NCI-H82 treated with DMSO at 0.1 percent for 48 hours (cell line): ENCODE data around the gene NUP214.
"Not testable (repeated sequence)": the region's sequence is repeated elsewhere in the genome, so short reads cannot be mapped to it uniquely, and the experiment has no call there.

ENCODE experiments used
- DNase-seq: peaks from one replicate; lab custom pipeline; 2025; ENCODE audit not compliant: unreplicated experiment; lab: John Stamatoyannopoulos, UW

Gene NUP214

DNA sequence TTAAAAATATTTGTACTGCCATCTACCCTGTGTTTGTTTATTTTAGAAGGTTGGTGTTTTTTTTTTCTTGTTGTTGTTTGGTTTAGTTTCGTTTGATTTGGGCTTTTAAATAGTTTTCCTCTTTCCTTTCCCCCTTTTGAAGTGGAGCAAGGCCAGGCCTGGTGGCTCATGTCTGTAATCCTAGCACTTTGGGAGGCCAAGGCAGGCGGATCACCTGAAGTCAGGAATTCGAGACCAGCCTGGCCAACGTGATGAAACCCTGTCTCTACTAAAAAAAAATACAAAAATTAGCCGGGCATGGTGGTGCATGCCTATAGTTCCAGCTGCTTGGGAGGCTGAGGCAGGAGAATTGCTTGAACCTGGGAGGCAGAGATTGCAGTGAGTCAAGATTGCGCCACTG lies 65.6 kb downstream of the NUP214 start:
- DNase-seq, result not testable (repeated sequence)

DNA sequence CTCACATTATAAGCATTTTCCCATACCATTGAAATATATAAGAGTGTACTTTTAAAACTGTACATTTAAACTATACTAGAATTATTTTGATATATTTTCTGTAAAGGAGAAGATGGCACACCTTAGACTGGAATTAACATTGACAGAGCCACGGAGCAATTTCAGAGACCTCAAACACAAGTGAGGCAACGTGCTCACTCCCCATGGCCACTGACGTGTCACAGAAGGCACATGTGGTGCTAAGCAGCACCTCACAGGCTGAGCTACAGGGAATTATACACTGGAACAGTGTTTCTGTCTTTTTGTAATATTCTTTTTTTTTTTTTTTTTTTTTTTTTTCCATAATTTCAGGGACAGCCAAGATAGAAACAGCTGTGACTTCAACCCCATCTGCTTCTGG lies 66.5 kb downstream of the NUP214 start:
- DNase-seq, result no peak

DNA sequence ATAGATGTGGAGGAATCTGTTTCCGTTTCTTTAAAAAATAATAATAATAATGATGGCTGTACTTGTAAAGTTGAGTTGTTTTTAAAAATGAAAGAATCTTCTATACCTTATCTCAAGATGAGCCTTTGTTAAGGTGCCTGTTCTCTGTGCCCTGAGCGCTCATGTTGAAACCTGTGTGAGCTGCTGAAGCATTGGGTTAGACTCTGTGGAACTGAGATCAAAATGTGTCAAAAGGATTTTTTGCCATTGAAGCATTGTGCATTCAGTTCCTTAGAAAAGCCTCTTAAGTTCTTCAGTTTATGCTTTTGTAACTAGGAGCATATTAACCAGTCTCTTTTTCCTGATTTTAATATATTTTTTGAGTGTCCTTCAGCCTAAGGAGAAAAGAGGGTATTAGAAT lies 67.7 kb downstream of the NUP214 start:
- DNase-seq, result no peak

DNA sequence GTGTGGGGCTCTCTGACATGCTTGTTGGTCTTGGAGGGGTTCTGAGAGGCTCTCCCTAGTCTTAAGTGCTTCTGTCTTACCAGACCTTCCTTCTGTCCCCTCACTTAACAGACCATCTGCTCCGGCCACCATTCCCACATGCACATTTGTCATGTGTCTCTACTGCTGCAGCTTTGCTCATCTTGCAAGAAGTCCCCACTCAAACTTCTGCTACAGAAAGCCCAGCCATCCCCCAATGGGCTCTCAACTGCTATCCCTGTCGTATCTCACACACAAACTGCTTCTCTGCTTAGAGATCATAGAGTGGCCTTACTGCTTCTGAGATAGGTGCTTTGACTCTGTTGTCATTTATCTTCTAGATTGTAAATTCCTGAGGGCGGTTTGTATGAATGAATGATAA lies 69.4 kb downstream of the NUP214 start:
- no peak for DNase-seq

DNA sequence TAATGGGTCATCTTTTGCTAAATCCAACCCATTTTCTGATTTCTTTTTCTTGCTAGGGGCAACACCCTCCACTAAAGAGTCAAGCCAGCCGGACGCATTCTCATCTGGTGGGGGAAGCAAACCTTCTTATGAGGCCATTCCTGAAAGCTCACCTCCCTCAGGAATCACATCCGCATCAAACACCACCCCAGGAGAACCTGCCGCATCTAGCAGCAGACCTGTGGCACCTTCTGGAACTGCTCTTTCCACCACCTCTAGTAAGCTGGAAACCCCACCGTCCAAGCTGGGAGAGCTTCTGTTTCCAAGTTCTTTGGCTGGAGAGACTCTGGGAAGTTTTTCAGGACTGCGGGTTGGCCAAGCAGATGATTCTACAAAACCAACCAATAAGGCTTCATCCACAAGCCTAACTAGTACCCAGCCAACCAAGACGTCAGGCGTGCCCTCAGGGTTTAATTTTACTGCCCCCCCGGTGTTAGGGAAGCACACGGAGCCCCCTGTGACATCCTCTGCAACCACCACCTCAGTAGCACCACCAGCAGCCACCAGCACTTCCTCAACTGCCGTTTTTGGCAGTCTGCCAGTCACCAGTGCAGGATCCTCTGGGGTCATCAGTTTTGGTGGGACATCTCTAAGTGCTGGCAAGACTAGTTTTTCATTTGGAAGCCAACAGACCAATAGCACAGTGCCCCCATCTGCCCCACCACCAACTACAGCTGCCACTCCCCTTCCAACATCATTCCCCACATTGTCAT lies 72.0 kb downstream of the NUP214 start:
- DNase-seq, result no peak

DNA sequence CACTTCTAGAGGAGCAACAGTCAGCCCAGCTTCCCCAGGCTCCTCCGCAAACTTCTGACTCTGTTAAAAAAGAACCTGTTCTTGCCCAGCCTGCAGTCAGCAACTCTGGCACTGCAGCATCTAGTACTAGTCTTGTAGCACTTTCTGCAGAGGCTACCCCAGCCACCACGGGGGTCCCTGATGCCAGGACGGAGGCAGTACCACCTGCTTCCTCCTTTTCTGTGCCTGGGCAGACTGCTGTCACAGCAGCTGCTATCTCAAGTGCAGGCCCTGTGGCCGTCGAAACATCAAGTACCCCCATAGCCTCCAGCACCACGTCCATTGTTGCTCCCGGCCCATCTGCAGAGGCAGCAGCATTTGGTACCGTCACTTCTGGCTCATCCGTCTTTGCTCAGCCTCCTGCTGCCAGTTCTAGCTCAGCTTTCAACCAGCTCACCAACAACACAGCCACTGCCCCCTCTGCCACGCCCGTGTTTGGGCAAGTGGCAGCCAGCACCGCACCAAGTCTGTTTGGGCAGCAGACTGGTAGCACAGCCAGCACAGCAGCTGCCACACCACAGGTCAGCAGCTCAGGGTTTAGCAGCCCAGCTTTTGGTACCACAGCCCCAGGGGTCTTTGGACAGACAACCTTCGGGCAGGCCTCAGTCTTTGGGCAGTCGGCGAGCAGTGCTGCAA lies 72.8 kb downstream of the NUP214 start:
- DNase-seq, result no peak

DNA sequence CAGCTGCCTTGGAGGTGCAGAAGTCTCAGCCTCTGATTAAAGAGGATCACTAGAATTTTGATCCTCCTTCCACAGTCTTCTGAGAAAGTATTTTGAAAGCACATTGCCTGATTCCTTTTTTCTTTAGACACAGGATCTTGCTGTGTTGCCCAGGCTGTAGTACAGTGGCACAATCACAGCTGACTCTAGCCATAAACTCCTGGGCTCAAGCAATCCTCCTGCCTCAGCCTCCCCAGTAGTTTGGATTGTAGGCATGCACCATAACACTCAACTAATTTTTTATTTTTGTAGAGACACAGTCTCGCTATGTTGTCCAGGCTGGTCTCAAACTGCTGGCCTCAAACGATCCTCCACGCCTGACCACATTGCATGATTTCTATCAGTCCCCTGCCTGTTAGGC lies 76.5 kb downstream of the NUP214 start:
- no peak for DNase-seq

DNA sequence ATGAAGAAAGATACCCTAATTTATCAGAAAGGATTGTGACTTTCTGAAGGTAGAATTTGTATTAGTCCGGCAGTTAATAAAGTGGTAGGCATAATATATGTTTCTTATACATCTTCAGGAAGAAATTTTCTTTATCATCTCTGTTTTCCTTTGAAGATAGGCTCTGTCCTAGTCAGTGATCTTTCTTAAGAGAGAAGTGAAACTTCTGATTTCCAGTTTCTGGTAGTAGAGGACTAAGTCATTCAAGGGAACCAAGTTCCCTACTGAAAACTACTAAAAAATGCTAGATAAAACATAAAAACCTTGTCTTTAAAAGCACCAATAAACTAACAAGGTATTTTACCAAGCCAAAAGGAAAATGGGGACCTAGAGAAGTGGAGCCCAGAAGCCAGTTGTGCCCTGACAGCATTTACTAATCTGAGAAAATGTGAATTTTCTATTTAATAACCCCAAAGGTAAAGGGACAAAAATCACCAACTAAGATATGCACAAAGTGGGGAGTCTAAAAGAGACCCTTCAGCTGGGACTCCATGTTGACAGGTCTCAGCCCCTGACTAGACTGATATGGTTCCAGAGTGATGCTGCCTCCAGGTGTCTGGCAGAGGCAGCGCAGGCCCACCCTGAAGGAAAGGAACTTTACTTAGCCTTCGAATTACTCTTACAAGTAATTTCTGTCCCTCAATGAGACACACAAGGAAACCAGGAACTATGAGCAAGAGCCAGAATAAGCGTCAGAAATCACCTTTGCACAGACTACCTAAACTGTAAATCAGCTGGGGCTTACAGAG lies 78.2 kb downstream of the NUP214 start:
- DNase-seq, result no peak

DNA sequence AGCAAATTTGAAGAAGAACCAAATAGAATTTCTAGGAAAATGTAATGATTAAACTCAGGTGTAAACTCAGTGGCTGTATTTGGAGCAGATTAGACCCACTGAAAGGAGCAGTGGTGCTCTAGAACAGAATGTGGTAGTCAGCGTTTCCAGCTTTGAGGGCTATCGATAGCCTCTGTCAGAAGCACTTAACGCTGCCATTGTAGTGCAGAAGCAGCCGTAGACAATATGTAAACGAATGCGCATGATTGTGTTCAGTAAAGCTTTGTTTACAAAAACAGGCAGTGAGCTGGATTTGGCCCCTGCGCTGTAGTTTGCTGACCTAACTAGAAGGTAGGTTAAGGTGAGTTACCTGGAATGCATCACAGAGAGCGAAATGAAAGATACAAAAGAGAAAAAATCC lies 78.9 kb downstream of the NUP214 start:
- DNase-seq, result no peak

DNA sequence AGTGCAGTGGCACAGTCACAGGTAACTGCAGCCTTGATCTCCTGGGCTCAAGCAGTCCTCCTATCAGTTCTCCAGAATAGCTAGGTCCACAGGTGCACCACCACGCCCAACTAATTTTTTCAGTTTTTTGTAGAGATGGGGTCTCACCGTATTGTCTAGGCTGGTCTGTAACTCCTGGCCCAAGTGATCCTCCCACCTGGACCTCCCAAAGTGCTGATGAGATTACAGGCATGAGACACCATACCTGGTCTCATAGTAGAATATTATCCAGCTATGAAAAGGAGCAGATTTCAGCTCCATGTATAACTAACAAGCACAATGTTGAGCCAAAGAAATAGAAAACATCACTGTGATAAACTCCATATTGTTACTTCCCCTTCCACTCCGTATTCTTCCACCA lies 81.1 kb downstream of the NUP214 start:
- DNase-seq, result no peak

DNA sequence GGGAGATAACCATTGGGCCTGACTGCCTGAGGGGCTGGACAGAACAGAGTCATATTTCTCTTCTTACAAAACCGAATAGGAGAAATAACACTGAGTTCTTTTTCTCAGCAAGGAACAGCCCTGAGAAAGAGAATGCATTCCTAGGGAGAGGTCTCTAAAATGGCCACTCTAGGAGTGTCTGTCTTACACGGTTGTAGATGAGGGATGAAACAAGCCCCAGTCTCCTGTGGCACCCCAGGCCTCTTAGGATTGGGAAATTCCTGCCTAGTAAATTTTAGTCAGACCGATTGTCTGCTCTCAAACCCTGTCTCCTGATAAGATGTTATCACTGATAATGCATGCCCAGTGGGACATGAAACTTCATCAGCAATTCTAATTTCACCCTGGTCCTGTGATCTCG lies 86.5 kb downstream of the NUP214 start:
- DNase-seq, result not testable (repeated sequence)

DNA sequence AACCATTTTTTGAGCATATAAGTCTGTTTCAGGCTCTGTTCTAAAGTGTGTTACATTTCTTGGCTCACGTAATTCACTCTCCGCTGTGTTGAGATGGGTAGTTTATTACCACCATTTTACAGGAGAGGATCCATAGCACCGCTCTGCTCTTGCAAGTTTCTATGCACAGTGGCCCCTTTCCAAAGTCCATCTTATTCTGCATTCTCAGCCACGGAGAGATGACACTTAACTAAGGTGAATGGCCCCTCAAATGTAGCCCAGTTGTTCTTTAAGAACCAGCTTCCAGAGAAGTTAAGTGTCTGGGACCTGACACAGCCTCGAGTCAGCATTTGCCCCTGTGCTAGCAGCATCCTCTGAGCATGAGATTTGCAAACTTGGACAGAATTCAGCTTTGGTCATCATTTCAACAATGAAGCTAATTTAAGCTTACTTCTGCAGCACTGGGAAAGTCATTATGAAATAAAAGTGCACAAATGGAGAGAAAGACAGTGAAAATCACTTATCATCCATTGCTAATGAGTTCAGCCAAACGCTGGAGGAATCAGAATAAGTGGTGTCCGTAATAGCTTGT lies 89.0 kb downstream of the NUP214 start:
- DNase-seq, result no peak

DNA sequence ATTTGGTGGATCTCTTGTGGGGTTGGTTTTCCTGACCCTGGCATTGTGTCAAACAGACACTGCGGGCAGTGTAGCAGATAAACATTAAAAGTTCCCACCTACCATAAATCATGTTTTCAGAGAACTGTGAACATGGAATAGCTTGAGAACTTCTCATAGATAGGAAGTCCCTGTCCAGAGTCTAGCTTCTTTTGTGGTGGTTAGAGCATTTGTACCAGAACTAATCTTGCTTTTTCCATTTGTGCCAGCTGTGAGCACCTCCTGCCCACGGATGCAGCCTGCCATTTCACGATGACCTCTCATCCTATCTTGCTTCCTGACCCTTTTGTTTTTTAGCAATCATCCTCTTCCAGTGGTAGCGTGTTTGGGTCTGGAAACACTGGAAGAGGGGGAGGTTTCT lies 89.5 kb downstream of the NUP214 start:
- no peak for DNase-seq

DNA sequence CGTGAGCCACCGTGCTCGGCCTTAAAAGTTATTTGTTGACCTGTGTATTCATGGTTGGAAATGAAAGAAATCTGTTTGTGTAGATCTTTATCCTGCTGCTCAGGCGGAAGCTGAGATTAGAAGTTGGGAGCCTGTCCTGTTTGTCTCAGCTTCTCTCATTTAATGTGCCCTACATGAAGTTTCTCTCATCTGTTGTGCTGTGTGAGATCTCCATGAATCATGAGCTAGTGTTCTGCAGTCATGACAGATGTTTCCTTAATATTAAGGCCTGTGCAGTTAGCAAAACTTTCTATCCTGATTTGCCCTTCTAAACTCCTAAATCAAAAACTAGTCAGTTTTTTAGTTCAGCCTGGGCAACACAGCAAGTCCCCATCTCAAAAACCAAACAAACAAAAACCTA lies 91.4 kb downstream of the NUP214 start:
- no peak for DNase-seq

DNA sequence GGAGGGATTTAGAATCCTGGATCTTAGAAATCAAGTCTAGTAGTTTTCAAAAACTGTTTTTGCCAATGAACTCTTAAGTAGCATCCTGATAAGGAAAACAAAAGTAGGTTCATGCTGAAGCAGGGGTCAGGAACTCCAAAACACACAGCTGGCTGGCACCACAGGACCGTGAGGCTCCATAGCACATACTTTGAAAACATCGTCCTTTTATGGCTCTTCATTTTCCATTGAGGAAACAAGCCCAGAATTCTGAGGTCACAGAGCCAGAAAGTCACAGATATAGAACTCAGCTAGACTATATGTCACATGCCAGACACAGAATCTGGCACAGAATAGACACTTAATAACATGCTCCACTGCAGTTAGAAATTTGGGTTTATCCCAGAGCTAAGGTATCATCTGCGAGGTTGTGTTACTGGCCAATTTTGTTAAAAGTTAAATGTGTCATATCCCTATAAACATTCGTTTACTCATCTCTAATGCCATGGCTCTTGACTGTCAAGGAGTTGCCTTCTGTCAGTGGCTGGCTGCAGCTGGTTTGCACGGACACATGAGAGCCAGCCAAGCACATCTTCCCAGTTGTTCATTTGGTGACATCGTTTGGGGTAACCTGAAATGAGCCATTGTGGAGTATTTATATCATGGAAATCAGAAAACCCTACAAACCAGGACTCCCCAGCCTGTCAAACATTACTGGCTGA lies 92.1 kb downstream of the NUP214 start:
- DNase-seq, result no peak

DNA sequence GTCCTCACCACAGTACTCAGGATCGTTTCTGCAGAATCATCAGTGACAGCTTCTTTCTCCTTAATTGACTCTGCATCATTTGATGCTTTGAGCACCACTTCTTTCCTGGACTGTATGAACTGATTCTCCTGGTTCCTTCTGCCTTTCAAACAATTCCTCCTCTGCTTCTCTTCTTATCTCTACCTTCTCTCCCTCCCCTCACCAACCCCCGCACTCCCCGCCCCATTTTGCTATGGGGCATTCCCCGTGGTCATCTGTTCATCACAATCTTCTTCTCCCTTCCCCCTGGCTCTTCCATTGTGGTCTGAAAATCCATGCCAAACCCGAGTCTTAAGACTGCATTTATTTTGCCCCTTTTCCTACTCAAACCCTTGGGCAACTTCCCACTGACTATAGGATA lies 93.0 kb downstream of the NUP214 start:
- DNase-seq, result no peak

DNA sequence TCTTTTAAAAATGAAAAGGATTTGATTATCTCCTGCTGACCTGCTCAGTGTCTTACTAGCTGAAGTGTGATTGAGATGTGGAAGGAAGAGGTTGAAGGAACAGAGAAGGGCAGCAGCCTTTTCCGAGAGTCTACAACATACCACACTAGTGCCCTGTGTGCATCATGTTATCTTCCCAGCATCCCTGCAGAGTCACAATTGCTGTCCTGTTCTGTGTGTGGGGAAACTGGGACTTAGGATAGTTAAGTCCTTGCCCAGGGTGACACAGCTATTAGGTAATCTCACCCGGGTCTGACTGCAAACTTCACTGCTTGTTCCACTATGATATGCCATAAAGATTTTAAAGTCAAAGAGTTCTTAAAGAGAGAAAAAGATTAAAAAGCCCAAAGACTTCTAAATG lies 95.1 kb downstream of the NUP214 start:
- no peak for DNase-seq

DNA sequence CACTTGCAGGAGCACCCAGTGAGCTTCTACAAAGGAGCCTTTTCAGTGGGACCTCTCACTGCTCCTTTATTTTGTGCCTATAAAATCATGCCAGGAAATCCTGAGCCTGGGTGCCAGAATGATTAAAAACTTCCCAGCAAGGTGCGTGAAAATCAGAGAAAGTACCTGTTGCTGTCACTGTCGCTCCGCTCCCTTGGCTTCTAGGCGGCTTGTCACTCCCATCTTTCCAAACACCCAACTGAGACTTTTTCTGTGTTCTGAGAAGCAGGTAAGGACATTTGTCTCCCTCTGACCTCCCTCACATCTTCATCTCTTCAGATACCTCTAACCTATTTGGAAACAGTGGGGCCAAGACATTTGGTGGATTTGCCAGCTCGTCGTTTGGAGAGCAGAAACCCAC lies 97.1 kb downstream of the NUP214 start:
- no peak for DNase-seq

DNA sequence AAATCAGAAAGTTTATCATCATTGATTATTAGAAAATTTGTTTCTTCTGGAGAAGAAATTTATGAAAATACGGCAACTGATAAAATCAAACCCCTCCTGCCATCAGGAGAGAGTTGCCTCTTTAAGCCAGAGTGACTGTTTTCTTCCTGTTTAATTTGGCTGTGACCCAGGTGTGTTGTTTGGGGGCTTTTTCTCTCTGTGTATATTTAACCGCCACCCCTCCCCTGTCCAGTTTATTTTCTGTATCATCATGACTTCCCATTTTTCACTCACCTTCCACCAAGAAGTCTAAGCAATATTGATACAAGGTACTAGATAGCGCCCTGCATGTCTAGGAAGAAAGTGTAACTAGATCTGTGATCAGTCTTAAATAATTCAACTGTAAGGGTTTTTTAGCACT lies 100.8 kb downstream of the NUP214 start:
- DNase-seq, result no peak

DNA sequence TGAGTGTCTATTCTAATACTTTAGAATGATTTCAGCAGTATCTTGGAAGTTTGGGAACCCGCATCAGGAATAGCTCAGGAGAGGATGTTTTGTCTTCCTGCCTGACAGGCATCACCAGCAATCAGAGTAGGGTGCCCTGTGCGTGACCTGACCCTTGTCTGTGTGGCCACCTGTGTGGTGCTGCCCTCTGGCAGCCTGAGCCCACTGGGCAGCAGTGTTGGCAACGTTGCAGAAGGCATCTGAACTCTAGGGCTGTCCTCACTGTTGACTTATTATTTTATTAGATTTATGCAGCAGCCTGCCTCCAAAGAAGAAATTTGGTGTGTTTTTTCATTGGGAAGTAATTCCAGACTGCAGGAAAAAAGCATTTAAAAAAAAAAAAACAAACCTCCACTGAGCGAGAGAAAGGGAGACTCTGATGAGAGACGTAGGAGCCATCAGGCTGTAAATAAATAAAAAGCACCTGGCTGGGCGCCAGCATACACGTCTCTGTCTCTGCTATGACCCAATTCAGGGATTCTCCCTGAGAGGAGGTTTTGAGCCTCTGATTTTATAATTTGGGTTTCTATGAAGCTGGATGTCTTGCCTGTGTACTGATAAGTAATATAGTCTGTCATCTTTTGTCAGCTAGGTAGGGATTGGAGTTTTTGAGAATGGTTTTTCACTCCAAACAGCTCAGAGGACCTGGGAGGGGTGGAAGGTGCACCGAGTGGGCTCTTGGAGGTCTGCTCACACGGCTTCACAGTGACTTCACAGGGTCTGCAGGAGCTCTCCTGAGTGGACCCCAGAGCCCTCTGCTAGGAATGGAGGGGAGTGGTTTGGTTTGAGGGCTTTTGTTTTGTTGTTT lies 101.9 kb downstream of the NUP214 start:
- no peak for DNase-seq
